HepG2 (cell line): Measurements from ENCODE around the gene TNS1. TPM values are rescaled to one million over a fixed set of nuclear protein-coding genes. Genes with fewer than 3 reads are reported as not detected.

Experiments used
- ATAD3A ChIP-seq: sonication (generic); formaldehyde crosslinking; IDR thresholded peaks from 2 replicates; pipeline ENCODE4 v1.4.0; 2020; ENCODE audit warnings: missing genetic modification reagents
- ATF1 ChIP-seq: IDR thresholded peaks from 2 replicates; pipeline ENCODE4 v1.6.1; 2016; ENCODE audit warnings: mild to moderate bottlenecking, control low read depth
- CHD4 ChIP-seq: fragments of 200-600 bp; sonication (generic); IDR thresholded peaks from 2 replicates; pipeline ENCODE4 v1.7.0; 2017; ENCODE audit warnings: mild to moderate bottlenecking, low read length, borderline replicate concordance
- CSRNP2 ChIP-seq: sonication (generic); formaldehyde crosslinking; conservative IDR thresholded peaks from 2 replicates; pipeline ENCODE4 v1.8.0; 2022; ENCODE audit warnings: low read depth, missing genetic modification reagents
- ERF ChIP-seq: IDR thresholded peaks from 2 replicates; pipeline ENCODE4 v1.6.1; 2018; ENCODE audit warnings: missing biosample characterization, missing genetic modification reagents
- FUBP1 ChIP-seq: sonication (generic); formaldehyde crosslinking; IDR thresholded peaks from 2 replicates; pipeline ENCODE4 v1.5.1; 2020; ENCODE audit warnings: missing genetic modification reagents, mild to moderate bottlenecking, borderline replicate concordance
- GRHL1 ChIP-seq: sonication (generic); formaldehyde crosslinking; conservative IDR thresholded peaks from 2 replicates; pipeline ENCODE4 v1.8.0; 2022; ENCODE audit warnings: missing genetic modification reagents
- HCFC1 ChIP-seq: fragments of 150-350 bp; IDR thresholded peaks from 2 replicates; pipeline ENCODE4 v1.6.1; 2014; ENCODE audit warnings: low read depth, low read length
- HNRNPH1 ChIP-seq: fragments of 200-400 bp; formaldehyde crosslinking; optimal IDR thresholded peaks from 2 replicates; pipeline ENCODE3; 2017; ENCODE audit warnings: mild to moderate bottlenecking, low read depth, low read length
- KDM1A ChIP-seq: IDR thresholded peaks from 2 replicates; pipeline ENCODE4 v1.6.1; 2016; ENCODE audit warnings: missing compliant biosample characterization
- MATR3 ChIP-seq: sonication (generic); formaldehyde crosslinking; IDR thresholded peaks from 2 replicates; pipeline ENCODE4 v1.4.0; 2020; ENCODE audit warnings: missing genetic modification reagents
- MED1 ChIP-seq: sonication (generic); formaldehyde crosslinking; IDR thresholded peaks from 2 replicates; pipeline ENCODE4 v1.4.0; 2020; ENCODE audit warnings: missing genetic modification reagents
- MIXL1 ChIP-seq: IDR thresholded peaks from 2 replicates; pipeline ENCODE4 v1.6.1; 2016
- NFKB2 ChIP-seq: sonication (generic); formaldehyde crosslinking; IDR thresholded peaks from 2 replicates; pipeline ENCODE4 v1.4.0; 2020; ENCODE audit warnings: missing genetic modification reagents, borderline replicate concordance
- PHF5A ChIP-seq: IDR thresholded peaks from one replicate; pipeline ENCODE4 v1.6.1; 2018; ENCODE audit warnings: low read depth, missing genetic modification reagents; ENCODE audit not compliant: unreplicated experiment
- PRDM10 ChIP-seq: sonication (generic); formaldehyde crosslinking; IDR thresholded peaks from 2 replicates; pipeline ENCODE4 v1.4.0; 2020; ENCODE audit warnings: low read depth, missing genetic modification reagents
- YEATS2 ChIP-seq: sonication (generic); formaldehyde crosslinking; IDR thresholded peaks from 2 replicates; pipeline ENCODE4 v1.4.0; 2020; ENCODE audit warnings: missing genetic modification reagents, borderline replicate concordance
- ZMYM4 ChIP-seq: sonication (generic); formaldehyde crosslinking; IDR thresholded peaks from 2 replicates; pipeline ENCODE4 v1.8.1; 2023; ENCODE audit warnings: mild to moderate bottlenecking, missing genetic modification reagents
- ZNF317 ChIP-seq: sonication (generic); formaldehyde crosslinking; IDR thresholded peaks from 2 replicates; pipeline ENCODE4 v1.5.0; 2020; ENCODE audit warnings: mild to moderate bottlenecking, missing genetic modification reagents
- ZNF343 ChIP-seq: sonication (generic); formaldehyde crosslinking; IDR thresholded peaks from 2 replicates; pipeline ENCODE4 v1.4.0; 2020; ENCODE audit warnings: mild to moderate bottlenecking, missing genetic modification reagents
- ZNF556 ChIP-seq: sonication (generic); formaldehyde crosslinking; IDR thresholded peaks from 2 replicates; pipeline ENCODE4 v1.4.0; 2020; ENCODE audit warnings: mild to moderate bottlenecking, missing genetic modification reagents, borderline replicate concordance
- ZNF777 ChIP-seq: sonication (generic); formaldehyde crosslinking; IDR thresholded peaks from 2 replicates; pipeline ENCODE4 v1.4.0; 2020; ENCODE audit warnings: missing genetic modification reagents
- polyA plus RNA-seq, 8 experiments: library from polyadenylated mRNA; depleted of rRNA in 3 of 8; stranded (reverse) in 7 of 8; unstranded in 1 of 8; fragments of >200 nt; fragmentation: Illumina TruSeq in 4 of 8; extraction: Trizol in 4 of 8; gene quantifications; 2 replicates each; pipeline versions ENCODE4 v1.2.1 to v1.2.3, GENCODE V29; 2011 to 2016; ENCODE audit warnings: low read depth in 4 of 8, missing spikeins in 1 of 8, mixed read lengths in 1 of 8; ENCODE audit not compliant: insufficient read depth in 1 of 8
- total RNA-seq, 5 experiments: library from RNA; depleted of rRNA; stranded (reverse); fragments of >200 nt; fragmentation: Illumina TruSeq; extraction: Trizol; gene quantifications; 2 replicates each; pipeline ENCODE4 v1.2.3, GENCODE V29; 2016; ENCODE audit warnings: low read depth in 1 of 5

The TNS1 gene
- total and polyA plus RNA-seq, 2 of the 13 experiments (the other 11 are each of a cell fraction or from before 2014, with no cell fraction given): 1.9 to 118 TPM

- no peak for TF ChIP-seq GRHL1 (CRISPR knock-in tag)
- TF ChIP-seq FUBP1: no peak
- peak; percentile 75; the same call in 1 of the 2 replicates for TF ChIP-seq ZNF317 (CRISPR knock-in tag)
- TF ChIP-seq MED1 (CRISPR knock-in tag): peak; percentile 83
- no peak for TF ChIP-seq CSRNP2 (CRISPR knock-in tag)
- TF ChIP-seq PRDM10 (CRISPR knock-in tag): peak; percentile 65; the same call in 1 of the 2 replicates
- peak; percentile 79 for TF ChIP-seq PHF5A
- TF ChIP-seq HCFC1: no peak
- no peak for TF ChIP-seq KDM1A (CRISPR knock-in tag)
- TF ChIP-seq MIXL1 (CRISPR knock-in tag): no peak
- TF ChIP-seq NFKB2 (CRISPR knock-in tag): peak; percentile 76; the same call in 1 of the 2 replicates
- TF ChIP-seq ZNF777 (CRISPR knock-in tag): peak; percentile 52; the same call in 1 of the 2 replicates
- peak; percentile 73; the same call in 1 of the 2 replicates for TF ChIP-seq YEATS2 (CRISPR knock-in tag)
- TF ChIP-seq ZNF556: peak; percentile 85; the same call in 1 of the 2 replicates
- TF ChIP-seq CHD4: no peak
- no peak for TF ChIP-seq MATR3 (CRISPR knock-in tag)
- TF ChIP-seq HNRNPH1: no peak
- TF ChIP-seq ZMYM4 (CRISPR knock-in tag): peak; percentile 79
- peak; percentile 84; the same call in 1 of the 2 replicates for TF ChIP-seq ERF
- TF ChIP-seq ZNF343 (CRISPR knock-in tag): no peak
- TF ChIP-seq ATF1 (CRISPR knock-in tag): no peak
- no peak for TF ChIP-seq ATAD3A (CRISPR knock-in tag)
These were observed 59.1 kb downstream of the TNS1 start (continued) for GRCh38 chr2:217943446-217944321.
